ENCODE measurements around the gene SCYL2.
"Not testable (repeated sequence)": the region's sequence is repeated elsewhere in the genome, so short reads cannot be mapped to it uniquely, and the experiment has no call there.

Gene SCYL2

DNA sequence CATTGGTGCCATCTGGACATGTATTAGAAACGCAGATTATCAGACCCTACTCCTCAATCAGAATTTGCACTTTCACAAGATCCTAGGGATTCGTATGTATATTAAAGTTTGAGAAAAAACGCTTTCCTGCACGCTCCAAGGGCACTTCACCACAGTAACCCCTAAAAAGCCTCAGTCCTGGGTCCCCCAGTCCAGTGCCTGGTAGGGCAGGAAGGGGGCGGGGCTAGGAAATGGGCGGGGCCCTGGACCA is 467 bp upstream of the SCYL2 start:
- H3K4me3 ChIP-seq (ENCODE audit: low read depth, low read length), result peak overlapping the region; percentile 77
- TF ChIP-seq, protein P1, sequence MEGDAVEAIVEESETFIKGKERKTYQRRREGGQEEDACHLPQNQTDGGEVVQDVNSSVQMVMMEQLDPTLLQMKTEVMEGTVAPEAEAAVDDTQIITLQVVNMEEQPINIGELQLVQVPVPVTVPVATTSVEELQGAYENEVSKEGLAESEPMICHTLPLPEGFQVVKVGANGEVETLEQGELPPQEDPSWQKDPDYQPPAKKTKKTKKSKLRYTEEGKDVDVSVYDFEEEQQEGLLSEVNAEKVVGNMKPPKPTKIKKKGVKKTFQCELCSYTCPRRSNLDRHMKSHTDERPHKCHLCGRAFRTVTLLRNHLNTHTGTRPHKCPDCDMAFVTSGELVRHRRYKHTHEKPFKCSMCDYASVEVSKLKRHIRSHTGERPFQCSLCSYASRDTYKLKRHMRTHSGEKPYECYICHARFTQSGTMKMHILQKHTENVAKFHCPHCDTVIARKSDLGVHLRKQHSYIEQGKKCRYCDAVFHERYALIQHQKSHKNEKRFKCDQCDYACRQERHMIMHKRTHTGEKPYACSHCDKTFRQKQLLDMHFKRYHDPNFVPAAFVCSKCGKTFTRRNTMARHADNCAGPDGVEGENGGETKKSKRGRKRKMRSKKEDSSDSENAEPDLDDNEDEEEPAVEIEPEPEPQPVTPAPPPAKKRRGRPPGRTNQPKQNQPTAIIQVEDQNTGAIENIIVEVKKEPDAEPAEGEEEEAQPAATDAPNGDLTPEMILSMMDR (IDR thresholded peaks at IDR 0.05; ENCODE audit: low read depth, low read length), result no peak

DNA sequence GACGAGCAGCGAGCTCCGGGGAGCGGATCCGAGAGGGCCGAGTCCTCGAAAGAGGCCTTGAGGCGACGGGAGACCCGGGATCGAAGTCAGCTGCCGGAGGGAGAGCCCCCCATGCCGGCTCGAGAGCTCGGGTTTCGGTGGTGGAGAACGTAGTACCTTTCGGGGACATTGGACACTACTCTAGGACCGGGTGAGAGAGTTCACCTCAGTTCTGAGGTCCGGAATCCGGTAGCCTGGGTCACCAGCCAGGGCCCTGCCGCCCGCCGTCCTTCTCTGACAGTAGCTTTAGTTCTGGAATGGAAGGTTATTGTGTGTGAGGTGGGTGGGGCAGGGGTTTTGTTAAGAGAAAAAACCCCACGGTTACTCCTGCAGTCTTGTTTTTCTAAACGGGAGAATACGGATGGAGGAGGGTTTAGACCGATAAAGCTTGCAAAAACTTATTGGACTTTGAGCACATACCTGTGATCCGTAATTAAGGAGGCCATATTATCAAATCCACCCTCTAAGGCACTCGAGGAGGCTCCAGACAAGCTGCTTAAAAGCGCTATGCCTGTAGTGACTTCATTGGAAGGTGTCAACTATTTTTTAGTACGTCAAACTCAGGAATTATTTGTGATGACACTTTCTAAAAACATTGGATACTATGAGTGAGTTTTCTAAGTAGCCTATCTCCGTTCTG is 765 bp downstream of the SCYL2 start:
- TF ChIP-seq, protein P1 (IDR thresholded peaks at IDR 0.05; ENCODE audit: low read depth, low read length), result no peak
- H3K4me3 ChIP-seq (ENCODE audit: low read depth, low read length), result peak overlapping the region; percentile 77

DNA sequence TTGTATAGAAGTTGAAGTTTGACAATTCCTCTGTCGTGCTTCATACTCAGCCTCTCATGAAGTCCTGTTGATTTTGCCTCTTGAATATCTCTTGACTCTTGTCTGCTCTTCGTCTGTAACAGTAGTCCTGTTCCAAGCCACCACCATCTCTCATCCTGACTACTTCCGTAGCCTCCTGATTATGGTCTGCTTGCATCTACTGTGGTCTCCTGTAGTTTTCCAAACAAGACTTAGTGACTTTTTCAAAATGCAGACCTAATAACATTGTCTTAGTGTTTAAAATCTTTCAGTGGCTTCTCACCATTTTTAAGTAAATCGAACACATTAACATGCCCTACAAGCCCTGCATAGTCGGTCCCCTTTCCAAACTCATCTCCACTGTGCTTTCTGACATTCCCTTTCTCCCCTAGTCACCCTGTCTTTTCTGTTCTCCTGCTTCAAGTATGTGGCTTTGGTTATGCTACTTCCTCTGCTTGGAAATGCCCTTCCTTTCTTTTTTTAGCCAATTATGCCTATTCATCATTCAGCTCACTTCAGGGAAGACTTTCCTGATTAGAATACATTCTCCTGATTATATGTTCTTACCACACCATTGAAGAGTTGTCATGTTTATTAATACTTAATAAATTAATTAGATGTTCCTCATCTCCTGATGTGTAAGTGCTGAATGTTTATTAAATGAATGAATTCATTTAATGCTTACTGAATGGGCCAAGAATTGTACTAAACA is 2.0 kb downstream of the SCYL2 start:
- TF ChIP-seq, protein P1 (IDR thresholded peaks at IDR 0.05; ENCODE audit: low read depth, low read length), result no peak
- H3K4me3 ChIP-seq (ENCODE audit: low read depth, low read length), result peak overlapping the region; percentile 77

- TF ChIP-seq, protein P1 (IDR thresholded peaks at IDR 0.05; ENCODE audit: low read depth, low read length), result no peak
Observed at GRCh38 chr12:100273782-100274181, 6.8 kb downstream of the SCYL2 start.

GRCh38 chr12:100274291-100274690 is 7.3 kb downstream of the SCYL2 start:
- TF ChIP-seq, protein P1 (IDR thresholded peaks at IDR 0.05; ENCODE audit: low read depth, low read length), result no peak

More at GRCh38 chr12:100273782-100274181, 6.8 kb downstream of the SCYL2 start:
- no peak overlapping the region for H3K4me3 ChIP-seq (ENCODE audit: low read depth, low read length)

DNA sequence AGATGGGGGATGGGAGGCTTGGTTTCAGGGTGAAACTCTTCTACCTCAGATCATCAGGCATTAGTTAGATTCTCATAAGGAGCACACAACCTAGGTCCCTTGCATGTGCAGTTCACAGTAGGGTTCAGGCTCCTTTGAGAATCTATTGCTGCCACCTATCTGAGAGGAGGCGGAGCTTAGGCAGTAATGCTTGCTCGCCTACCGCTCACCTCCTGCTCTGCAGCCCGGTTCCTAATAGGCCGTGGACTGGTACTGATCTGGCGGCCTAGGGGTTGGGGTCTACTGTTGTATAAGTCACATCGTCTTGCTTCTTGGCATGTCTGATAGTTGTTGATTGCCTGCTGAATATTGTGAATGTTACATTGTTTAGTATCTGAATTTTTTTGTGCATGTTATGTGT is 12.2 kb downstream of the SCYL2 start:
- TF ChIP-seq, protein P1 (IDR thresholded peaks at IDR 0.05; ENCODE audit: low read depth, low read length), result no peak
- no peak overlapping the region for H3K4me3 ChIP-seq (ENCODE audit: low read depth, low read length)

More at GRCh38 chr12:100274291-100274690, 7.3 kb downstream of the SCYL2 start:
- no peak overlapping the region for H3K4me3 ChIP-seq (ENCODE audit: low read depth, low read length)

DNA sequence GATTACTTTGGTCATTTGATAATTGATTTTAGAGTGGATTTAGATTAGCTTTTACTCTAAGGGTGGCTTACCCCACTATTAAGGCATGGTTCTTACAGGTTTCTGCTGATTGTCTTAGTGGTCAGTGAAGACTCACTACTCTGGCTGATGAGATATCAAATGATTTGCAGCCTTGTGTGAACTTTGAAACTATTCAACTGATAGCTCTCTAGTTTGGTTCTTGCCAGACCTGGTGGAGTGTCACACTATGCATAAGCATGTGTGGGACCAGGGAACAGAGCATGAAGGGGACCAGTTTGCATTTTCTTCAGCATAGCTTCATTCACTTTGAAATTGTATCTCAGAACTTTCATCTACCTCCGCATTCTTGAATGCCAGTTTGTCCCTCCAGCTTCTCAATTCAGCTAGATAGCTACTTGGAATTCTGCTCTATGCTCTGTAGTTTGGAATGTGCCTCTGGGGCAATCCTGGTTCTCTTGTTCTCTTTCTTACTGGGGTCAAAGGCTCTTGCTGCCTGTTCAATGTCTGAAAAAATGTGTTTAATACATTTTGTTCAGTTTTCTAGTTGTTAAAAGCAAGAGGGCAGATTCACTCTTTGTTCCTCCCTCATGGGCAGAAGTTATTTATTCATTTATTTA is 12.7 kb downstream of the SCYL2 start:
- TF ChIP-seq, protein P1 (IDR thresholded peaks at IDR 0.05; ENCODE audit: low read depth, low read length), result no peak
- H3K4me3 ChIP-seq (ENCODE audit: low read depth, low read length), result no peak overlapping the region

GRCh38 chr12:100284556-100284955 is 17.6 kb downstream of the SCYL2 start:
- H3K4me3 ChIP-seq (ENCODE audit: low read depth, low read length), result not testable (repeated sequence)

All from WI38 (cell line).